Muscle layer of duodenum (tissue), 2 donors: ENCODE data around the gene SUPT3H.
"Not testable (repeated sequence)": the region's sequence is repeated elsewhere in the genome, so short reads cannot be mapped to it uniquely, and the experiment has no call there.

ENCODE experiments used
- H3K27ac ChIP-seq: one replicate; pipeline ENCODE4 v1.7.0; 2013; ENCODE audit warnings: mild to moderate bottlenecking, low read length
- H3K27me3 ChIP-seq: one replicate; pipeline ENCODE4 v1.7.0; 2013; ENCODE audit warnings: low read depth, mild to moderate bottlenecking, control low read depth, low read length
- H3K36me3 ChIP-seq, 2 donors: one replicate each; pipeline ENCODE4 v1.7.0; 2013; ENCODE audit warnings: low read length in 2 of 2, control low read depth in 1 of 2, mild to moderate bottlenecking in 1 of 2; ENCODE audit not compliant: insufficient read depth in 2 of 2, control insufficient read depth in 1 of 2
- H3K4me1 ChIP-seq, 2 donors: one replicate each; pipeline ENCODE4 v1.7.0; 2013; ENCODE audit warnings: low read length in 2 of 2, mild to moderate bottlenecking in 2 of 2, control low read depth in 1 of 2, moderate library complexity in 1 of 2; ENCODE audit not compliant: insufficient read depth in 2 of 2, control insufficient read depth in 1 of 2
- H3K4me3 ChIP-seq, 2 donors: one replicate each; pipeline ENCODE4 v1.7.0; 2013; ENCODE audit warnings: low read length in 2 of 2, low read depth in 1 of 2, mild to moderate bottlenecking in 1 of 2
- H3K9me3 ChIP-seq, 2 donors: one replicate each; pipeline ENCODE4 v1.7.0; 2013; ENCODE audit warnings: low read length in 2 of 2, control low read depth in 1 of 2, mild to moderate bottlenecking in 1 of 2; ENCODE audit not compliant: control insufficient read depth in 1 of 2
- donor health status: healthy.

SUPT3H gene

GRCh38 chr6:45286707-45287106 is 91.0 kb downstream of the SUPT3H start:
- H3K9me3 ChIP-seq, H3K4me1 ChIP-seq, H3K27me3 ChIP-seq, H3K36me3 ChIP-seq, H3K27ac ChIP-seq, H3K4me3 ChIP-seq: not testable (repeated sequence)

- H3K9me3 ChIP-seq = peaks cover 0 to 2% of the 10 kb centered on the region in 2 donors
These were observed 99.4 kb downstream of the SUPT3H start for GRCh38 chr6:45278367-45278766.

GRCh38 chr6:45277741-45278140 is 100.0 kb downstream of the SUPT3H start:
- not testable (repeated sequence) for H3K36me3 ChIP-seq, H3K27ac ChIP-seq, H3K4me1 ChIP-seq, H3K4me3 ChIP-seq, H3K27me3 ChIP-seq, H3K9me3 ChIP-seq

More at GRCh38 chr6:45278367-45278766, 99.4 kb downstream of the SUPT3H start:
- Histone ChIP-seq H3K27me3 (no peaks in the 10 kb centered on the region), H3K27ac (no peak overlapping the region), H3K36me3 (no peaks in the 10 kb centered on the region), H3K4me1 (no peaks in the 10 kb centered on the region), H3K4me3 (no peak overlapping the region)

GRCh38 chr6:45275358-45275757 is 102.4 kb downstream of the SUPT3H start:
- H3K4me3 ChIP-seq = no peak overlapping the region
- H3K27ac ChIP-seq = no peak overlapping the region
- H3K4me1 ChIP-seq = no peaks in the 10 kb centered on the region
- H3K9me3 ChIP-seq = peaks cover 0 to 2% of the 10 kb centered on the region in 2 donors
- no peaks in the 10 kb centered on the region for H3K27me3 ChIP-seq
- no peaks in the 10 kb centered on the region for H3K36me3 ChIP-seq

- Histone ChIP-seq H3K4me1 (no peaks in the 10 kb centered on the region), H3K27ac (no peak overlapping the region)
These were observed 105.1 kb downstream of the SUPT3H start for GRCh38 chr6:45272626-45273025.

GRCh38 chr6:45265246-45265645 is 112.5 kb downstream of the SUPT3H start:
- Histone ChIP-seq H3K4me1 (no peaks in the 10 kb centered on the region), H3K9me3 (no peaks in the 10 kb centered on the region), H3K27ac (no peak overlapping the region), H3K36me3 (no peaks in the 10 kb centered on the region), H3K27me3 (no peaks in the 10 kb centered on the region), H3K4me3 (no peak overlapping the region)

More at GRCh38 chr6:45272626-45273025, 105.1 kb downstream of the SUPT3H start:
- no peaks in the 10 kb centered on the region for H3K36me3 ChIP-seq
- H3K27me3 ChIP-seq = no peaks in the 10 kb centered on the region
- peaks cover 0 to under 1% of the 10 kb centered on the region in 2 donors for H3K9me3 ChIP-seq
- no peak overlapping the region for H3K4me3 ChIP-seq

- no peaks in the 10 kb centered on the region for H3K27me3 ChIP-seq
- no peaks in the 10 kb centered on the region for H3K4me1 ChIP-seq
- H3K9me3 ChIP-seq = no peaks in the 10 kb centered on the region
- H3K36me3 ChIP-seq = no peaks in the 10 kb centered on the region
- no peak overlapping the region for H3K4me3 ChIP-seq
- no peak overlapping the region for H3K27ac ChIP-seq
These were observed 117.0 kb downstream of the SUPT3H start for GRCh38 chr6:45260696-45261095.

GRCh38 chr6:45256697-45257695 is 120.7 kb downstream of the SUPT3H start:
- H3K36me3 ChIP-seq = no peaks in the 10 kb centered on the region
- H3K4me1 ChIP-seq = no peaks in the 10 kb centered on the region
- H3K27ac ChIP-seq = no peak overlapping the region
- no peaks in the 10 kb centered on the region for H3K9me3 ChIP-seq
- no peaks in the 10 kb centered on the region for H3K27me3 ChIP-seq
- H3K4me3 ChIP-seq = no peak overlapping the region

- H3K27me3 ChIP-seq = no peaks in the 10 kb centered on the region
- H3K4me1 ChIP-seq = no peaks in the 10 kb centered on the region
- no peaks in the 10 kb centered on the region for H3K9me3 ChIP-seq
- no peak overlapping the region for H3K4me3 ChIP-seq
- no peak overlapping the region for H3K27ac ChIP-seq
- H3K36me3 ChIP-seq = no peaks in the 10 kb centered on the region
These were observed 122.3 kb downstream of the SUPT3H start for GRCh38 chr6:45255434-45255833.

GRCh38 chr6:45254253-45254652 is 123.5 kb downstream of the SUPT3H start:
- Histone ChIP-seq H3K9me3 (no peaks in the 10 kb centered on the region), H3K4me3 (no peak overlapping the region), H3K4me1 (no peaks in the 10 kb centered on the region), H3K36me3 (no peaks in the 10 kb centered on the region), H3K27me3 (no peaks in the 10 kb centered on the region), H3K27ac (no peak overlapping the region)

GRCh38 chr6:45253453-45253852 is 124.3 kb downstream of the SUPT3H start:
- Histone ChIP-seq H3K4me3 (no peak overlapping the region), H3K27me3 (no peaks in the 10 kb centered on the region), H3K27ac (no peak overlapping the region), H3K4me1 (no peaks in the 10 kb centered on the region), H3K9me3 (no peaks in the 10 kb centered on the region), H3K36me3 (no peaks in the 10 kb centered on the region)
